Measurements from ENCODE around the gene HDHD3. TPM values are rescaled to one million over a fixed set of nuclear protein-coding genes. Genes with fewer than 3 reads are reported as not detected.

Gene HDHD3
- polyA plus RNA-seq, 3 donors: 8.3 to 12.0 (median 9.2) TPM

DNA sequence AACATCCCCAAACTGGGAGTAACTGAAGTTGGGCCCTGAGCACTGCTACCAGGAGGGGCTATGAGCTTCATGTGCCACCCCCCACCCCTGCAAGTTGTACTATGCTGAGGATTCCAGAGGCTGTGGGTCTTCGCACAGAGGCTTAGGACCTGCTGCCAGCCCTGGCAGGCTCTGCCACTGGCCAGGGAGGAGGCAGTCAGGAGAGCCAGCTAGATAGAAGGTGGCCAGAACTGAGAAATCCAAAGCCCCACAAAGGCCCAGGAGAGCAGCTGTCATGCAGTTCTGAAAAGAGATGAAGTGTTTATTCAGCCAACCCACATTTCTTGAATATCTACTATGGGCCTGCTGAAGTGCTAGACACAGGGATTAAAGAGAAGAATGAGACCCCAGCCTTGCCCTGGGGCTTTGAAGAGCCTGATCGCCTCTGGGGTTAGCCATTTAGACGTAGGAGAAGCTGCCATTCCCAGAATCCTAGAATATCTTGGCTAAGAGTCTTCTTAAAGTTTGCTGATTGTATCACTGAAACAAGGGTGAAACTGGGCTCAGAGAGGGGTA, 22.9 kb upstream of the HDHD3 start:
- no peak for DNase-seq
- H3K4me1 ChIP-seq (ENCODE audit: control insufficient read depth in 1 of 2, insufficient read depth in 2 of 2, low read length in 2 of 2): peaks cover 44 to 52% of the 10 kb centered on the region in 2 donors
- peak overlapping the region; percentile 78 for H3K9ac ChIP-seq (ENCODE audit: insufficient read depth, low read length, poor library complexity, severe bottlenecking)
- intact Hi-C loops (cut with micrococcal nuclease): loop anchor here in 1 of 2 donors (10.0 kb wide), 1 partner anchor 55 kb away; the partner anchor contains the start of genes BSPRY and WDR31
- Mint-ChIP-seq H3K9me3 (no peaks in the 10 kb centered on the region), H3K36me3 (peaks cover 18 to 21% of the 10 kb centered on the region in 2 donors), H3K27me3 (ENCODE audit: low read depth in 3 of 3) (peaks cover 0 to 2% (median 0%) of the 10 kb centered on the region in 3 donors), H3K4me1 (peaks cover 55% of the 10 kb centered on the region), H3K4me3 (peak overlapping the region in 1 of 2 donors; percentile 73), H3K27ac (peak overlapping the region in 2 of 7 donors; percentile 50 to 67)
- H3K27ac ChIP-seq (ENCODE audit: low read depth in 1 of 2, low read length in 2 of 2): peak overlapping the region in 1 of 2 donors; percentile 6
- TF ChIP-seq, protein P1, sequence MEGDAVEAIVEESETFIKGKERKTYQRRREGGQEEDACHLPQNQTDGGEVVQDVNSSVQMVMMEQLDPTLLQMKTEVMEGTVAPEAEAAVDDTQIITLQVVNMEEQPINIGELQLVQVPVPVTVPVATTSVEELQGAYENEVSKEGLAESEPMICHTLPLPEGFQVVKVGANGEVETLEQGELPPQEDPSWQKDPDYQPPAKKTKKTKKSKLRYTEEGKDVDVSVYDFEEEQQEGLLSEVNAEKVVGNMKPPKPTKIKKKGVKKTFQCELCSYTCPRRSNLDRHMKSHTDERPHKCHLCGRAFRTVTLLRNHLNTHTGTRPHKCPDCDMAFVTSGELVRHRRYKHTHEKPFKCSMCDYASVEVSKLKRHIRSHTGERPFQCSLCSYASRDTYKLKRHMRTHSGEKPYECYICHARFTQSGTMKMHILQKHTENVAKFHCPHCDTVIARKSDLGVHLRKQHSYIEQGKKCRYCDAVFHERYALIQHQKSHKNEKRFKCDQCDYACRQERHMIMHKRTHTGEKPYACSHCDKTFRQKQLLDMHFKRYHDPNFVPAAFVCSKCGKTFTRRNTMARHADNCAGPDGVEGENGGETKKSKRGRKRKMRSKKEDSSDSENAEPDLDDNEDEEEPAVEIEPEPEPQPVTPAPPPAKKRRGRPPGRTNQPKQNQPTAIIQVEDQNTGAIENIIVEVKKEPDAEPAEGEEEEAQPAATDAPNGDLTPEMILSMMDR (IDR thresholded peaks at IDR 0.05): no peak
- H3K9me3 ChIP-seq (replicated peaks in 1 of 2; ENCODE audit: control insufficient read depth in 1 of 2, insufficient read depth in 1 of 2, low read length in 2 of 2): no peaks in the 10 kb centered on the region
- H3K4me2 ChIP-seq (replicated peaks; ENCODE audit: extremely low read depth, low read length, poor library complexity, severe bottlenecking): peak overlapping the region; percentile 94
- H4K20me1 ChIP-seq (ENCODE audit: insufficient read depth, low read length): peaks cover 7% of the 10 kb centered on the region
- H3K79me2 ChIP-seq (ENCODE audit: insufficient read depth, low read length): peaks cover 60% of the 10 kb centered on the region
- no peaks in the 10 kb centered on the region for H3K27me3 ChIP-seq (ENCODE audit: control insufficient read depth in 2 of 2, insufficient read depth in 2 of 2, low read length in 2 of 2)
- no peak overlapping the region for H2AFZ ChIP-seq (ENCODE audit: insufficient read depth, low read depth, low read length, poor library complexity, severe bottlenecking)
- peak overlapping the region in 1 of 3 experiments; percentile 96 for H3K4me3 ChIP-seq (replicated peaks in 1 of 3; ENCODE audit: low read depth in 2 of 3, low read length in 3 of 3)
- H3K36me3 ChIP-seq (replicated peaks in 1 of 2; ENCODE audit: control insufficient read depth in 1 of 2, insufficient read depth in 2 of 2, low read length in 2 of 2): peaks cover 3 to 17% of the 10 kb centered on the region in 2 donors
- 100% methylated on average over 2 of the region's 3 CpGs for WGBS (ENCODE audit: insufficient coverage)

DNA sequence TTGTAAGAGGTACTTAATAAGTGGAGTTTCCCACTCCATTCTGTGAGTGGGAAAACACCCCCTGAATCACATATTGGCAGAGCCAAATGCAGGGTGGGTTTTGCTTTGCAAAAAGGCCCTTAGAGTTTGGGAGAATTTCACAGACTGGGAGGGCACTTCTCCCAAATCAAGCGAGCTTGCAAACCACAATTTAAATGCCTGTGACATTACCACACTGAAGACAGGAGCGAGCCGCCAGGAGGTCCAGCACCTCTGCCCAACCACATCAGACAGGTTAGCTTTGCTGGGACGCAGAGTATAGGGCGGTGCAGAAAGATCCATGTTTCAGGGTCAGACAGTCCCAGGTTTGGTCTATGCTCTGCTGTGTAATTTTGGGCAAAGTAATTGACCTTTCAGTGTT, 22.0 kb upstream of the HDHD3 start:
- H3K27me3 Mint-ChIP-seq (ENCODE audit: low read depth in 3 of 3): peaks cover 0 to 2% (median 0%) of the 10 kb centered on the region in 3 donors
- peaks cover 22 to 26% of the 10 kb centered on the region in 2 donors for H3K36me3 Mint-ChIP-seq
- no peak overlapping the region for H3K4me2 ChIP-seq (replicated peaks; ENCODE audit: extremely low read depth, low read length, poor library complexity, severe bottlenecking)
- H3K27ac Mint-ChIP-seq: no peak overlapping the region
- no peak overlapping the region for H3K4me3 ChIP-seq (replicated peaks in 1 of 3; ENCODE audit: low read depth in 2 of 3, low read length in 3 of 3)
- H3K79me2 ChIP-seq (ENCODE audit: insufficient read depth, low read length): peaks cover 60% of the 10 kb centered on the region
- peak overlapping the region in 1 of 2 donors; percentile 6 for H3K27ac ChIP-seq (ENCODE audit: low read depth in 1 of 2, low read length in 2 of 2)
- TF ChIP-seq, protein P1 (IDR thresholded peaks at IDR 0.05): no peak
- H3K9ac ChIP-seq (ENCODE audit: insufficient read depth, low read length, poor library complexity, severe bottlenecking): no peak overlapping the region
- no peak overlapping the region for H3K4me3 Mint-ChIP-seq
- H3K4me1 ChIP-seq (ENCODE audit: control insufficient read depth in 1 of 2, insufficient read depth in 2 of 2, low read length in 2 of 2): peaks cover 34 to 43% of the 10 kb centered on the region in 2 donors
- no peak overlapping the region for H2AFZ ChIP-seq (ENCODE audit: insufficient read depth, low read depth, low read length, poor library complexity, severe bottlenecking)
- H3K9me3 Mint-ChIP-seq: no peaks in the 10 kb centered on the region
- peaks cover 46% of the 10 kb centered on the region for H3K4me1 Mint-ChIP-seq
- peaks cover 4 to 21% of the 10 kb centered on the region in 2 donors for H3K36me3 ChIP-seq (replicated peaks in 1 of 2; ENCODE audit: control insufficient read depth in 1 of 2, insufficient read depth in 2 of 2, low read length in 2 of 2)
- no peaks in the 10 kb centered on the region for H3K9me3 ChIP-seq (replicated peaks in 1 of 2; ENCODE audit: control insufficient read depth in 1 of 2, insufficient read depth in 1 of 2, low read length in 2 of 2)
- DNase-seq: no peak
- peaks cover 7% of the 10 kb centered on the region for H4K20me1 ChIP-seq (ENCODE audit: insufficient read depth, low read length)
- H3K27me3 ChIP-seq (ENCODE audit: control insufficient read depth in 2 of 2, insufficient read depth in 2 of 2, low read length in 2 of 2): no peaks in the 10 kb centered on the region
- intact Hi-C loops (cut with micrococcal nuclease): no loop called here
- WGBS (ENCODE audit: insufficient coverage): 100% methylated on average over 1 of the region's 5 CpGs

Data from CD14-positive monocyte (primary cell).